Stimulated activated CD8-positive, alpha-beta memory T cell treated with anti-CD3 and anti-CD28 coated beads, Interleukin-7, amount 100 ng/mL, for 48 hours (primary cell): ENCODE data around the gene CSTPP1.
"Not testable (repeated sequence)": the region's sequence is repeated elsewhere in the genome, so short reads cannot be mapped to it uniquely, and the experiment has no call there.

Experiments used
- DNase-seq, 2 donors: peaks; one replicate each; pipeline ENCODE4 v3.0.0-alpha.2; 2020; ENCODE audit warnings: low read depth in 1 of 2; ENCODE audit errors: extremely low read depth in 1 of 2

Gene CSTPP1

DNA sequence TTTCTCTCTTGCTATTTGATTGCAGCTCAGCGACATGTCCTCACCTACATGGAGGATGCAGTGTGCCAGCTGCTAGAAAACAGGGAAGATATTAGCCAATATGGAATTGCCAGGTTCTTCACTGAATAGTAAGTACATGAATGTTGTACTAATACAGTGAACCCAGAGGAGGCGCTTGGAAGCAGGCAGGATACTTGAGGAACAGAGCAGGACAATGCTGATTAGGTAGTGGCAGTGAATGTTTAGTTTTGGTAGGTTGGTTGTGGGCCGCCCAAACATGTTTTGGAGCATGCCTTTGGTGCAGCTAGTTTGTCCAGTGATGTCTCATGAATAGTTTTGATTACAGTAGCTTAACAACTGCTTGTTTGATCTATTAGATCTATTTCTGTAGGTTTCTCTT lies 50.6 kb downstream of the CSTPP1 start:
- DNase-seq = no peak

DNA sequence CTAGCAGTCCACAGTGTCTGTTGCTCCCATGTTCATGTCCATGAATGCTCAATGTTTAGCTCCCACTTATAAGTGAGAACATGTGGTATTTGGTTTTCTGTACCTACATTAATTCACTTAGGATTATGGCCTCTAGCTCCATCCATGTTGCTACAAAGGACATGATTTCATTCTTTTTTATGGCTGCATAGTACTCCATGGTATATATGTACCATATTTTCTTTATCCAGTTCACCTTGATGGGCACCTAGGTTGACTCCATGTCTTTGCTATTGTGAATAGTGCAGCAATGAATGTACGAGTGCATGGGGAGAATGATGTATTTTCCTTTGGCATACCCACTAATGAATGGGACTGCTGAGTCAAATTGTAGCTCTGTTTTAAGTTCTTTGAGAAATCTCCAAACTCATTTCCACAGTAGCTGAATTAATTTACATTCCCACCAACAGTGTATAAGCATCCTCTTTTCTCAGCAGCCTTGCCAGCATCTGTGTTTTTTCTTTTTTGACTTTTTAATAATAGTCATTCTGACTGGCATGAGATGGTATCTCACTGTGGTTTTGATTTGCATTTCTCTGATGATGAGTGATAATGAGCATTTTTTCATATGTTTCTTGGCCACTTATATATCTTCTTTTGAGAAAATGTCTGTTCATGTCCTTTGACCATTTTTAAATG lies 53.4 kb downstream of the CSTPP1 start:
- not testable (repeated sequence) for DNase-seq

DNA sequence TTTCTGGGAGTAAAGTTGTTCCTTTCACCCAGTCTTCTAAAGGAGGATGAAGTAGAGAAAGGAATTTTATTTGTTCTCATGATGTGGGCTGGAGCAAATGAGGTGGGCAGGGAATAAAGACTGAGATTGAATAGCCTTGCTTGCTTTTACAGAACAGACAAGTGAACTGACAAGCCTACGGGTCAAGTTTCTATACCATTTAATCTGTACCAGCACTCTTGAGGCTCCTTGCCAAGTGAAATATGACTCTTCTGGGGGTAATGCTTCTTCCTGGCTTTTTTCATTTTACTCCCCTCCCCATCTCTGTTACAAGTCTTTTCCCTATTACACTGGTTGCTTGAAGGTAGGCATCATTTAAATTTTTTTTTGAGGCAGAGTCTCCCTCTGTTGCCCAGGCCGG lies 54.8 kb downstream of the CSTPP1 start:
- DNase-seq = no peak

DNA sequence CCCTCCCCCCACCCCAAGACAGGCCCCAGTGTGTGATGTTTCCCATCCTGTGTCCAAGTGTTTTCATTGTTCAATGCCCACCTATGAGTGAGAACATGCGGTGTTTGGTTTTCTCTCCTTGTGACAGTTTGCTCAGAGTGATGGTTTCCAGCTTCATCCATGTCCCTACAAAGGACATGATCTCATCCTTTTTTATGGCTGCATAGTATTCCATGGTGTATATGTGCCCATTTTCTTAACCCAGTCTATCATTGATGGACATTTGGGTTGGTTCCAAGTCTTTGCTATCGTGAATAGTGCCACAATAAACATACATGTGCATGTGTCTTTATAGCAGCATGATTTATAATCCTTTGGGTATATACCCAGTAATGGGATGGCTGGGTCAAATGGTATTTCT lies 55.8 kb downstream of the CSTPP1 start:
- not testable (repeated sequence) for DNase-seq

DNA sequence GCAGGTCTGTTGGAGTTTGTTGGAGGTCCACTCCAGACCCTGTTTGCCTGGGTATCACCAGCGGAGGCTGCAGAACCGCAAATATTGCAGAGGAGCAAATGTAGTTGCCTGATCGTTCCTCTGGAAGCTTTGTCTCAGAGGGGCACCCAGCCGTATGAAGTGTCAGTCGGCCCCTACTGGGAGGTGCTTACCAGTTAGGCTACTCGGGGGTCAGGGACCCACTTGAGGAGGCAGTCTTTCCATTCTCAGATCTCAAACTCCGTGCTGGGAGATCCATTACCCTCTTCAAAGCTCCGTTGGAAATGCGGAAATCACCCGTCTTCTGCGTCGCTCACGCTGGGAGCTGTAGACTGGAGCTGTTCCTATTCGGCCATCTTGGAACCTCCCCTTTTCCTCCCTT lies 61.2 kb downstream of the CSTPP1 start:
- not testable (repeated sequence) for DNase-seq

DNA sequence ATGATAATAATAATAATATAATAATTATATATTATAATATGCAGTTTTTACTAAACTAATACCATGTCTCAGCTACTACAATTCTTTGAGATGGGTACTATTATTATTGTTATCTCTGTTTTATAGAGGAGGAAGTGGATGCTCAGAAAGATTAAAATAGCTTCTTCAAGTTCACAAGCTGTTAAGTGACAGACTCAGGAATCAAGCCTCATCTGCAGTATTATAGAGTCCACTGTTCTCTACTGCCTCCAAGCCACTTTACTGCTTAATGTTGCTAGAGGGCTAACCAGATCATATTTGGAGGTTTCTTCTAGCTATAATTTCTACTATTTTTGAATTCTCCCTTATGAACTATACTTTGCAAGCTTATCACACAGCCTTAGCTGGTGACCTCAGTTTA lies 62.7 kb downstream of the CSTPP1 start:
- no peak for DNase-seq

DNA sequence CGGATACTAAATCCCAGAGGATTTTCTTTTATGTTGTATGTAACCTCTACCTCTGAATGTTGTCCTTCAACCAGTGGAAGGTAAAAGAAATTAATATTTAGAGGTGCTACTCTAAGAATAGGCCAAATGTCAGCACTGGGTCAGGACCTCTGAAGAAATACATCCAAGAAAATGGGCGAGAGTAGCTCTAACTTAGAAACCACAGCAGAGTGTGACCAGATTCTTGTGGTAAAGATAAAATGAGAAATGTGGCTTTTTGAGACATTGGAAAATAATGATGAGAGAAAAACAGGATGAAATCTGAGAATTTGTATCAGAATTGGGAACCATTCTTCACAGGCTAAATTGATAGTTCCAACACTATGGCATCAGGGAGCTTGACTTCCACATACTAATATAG lies 63.5 kb downstream of the CSTPP1 start:
- DNase-seq = no peak

DNA sequence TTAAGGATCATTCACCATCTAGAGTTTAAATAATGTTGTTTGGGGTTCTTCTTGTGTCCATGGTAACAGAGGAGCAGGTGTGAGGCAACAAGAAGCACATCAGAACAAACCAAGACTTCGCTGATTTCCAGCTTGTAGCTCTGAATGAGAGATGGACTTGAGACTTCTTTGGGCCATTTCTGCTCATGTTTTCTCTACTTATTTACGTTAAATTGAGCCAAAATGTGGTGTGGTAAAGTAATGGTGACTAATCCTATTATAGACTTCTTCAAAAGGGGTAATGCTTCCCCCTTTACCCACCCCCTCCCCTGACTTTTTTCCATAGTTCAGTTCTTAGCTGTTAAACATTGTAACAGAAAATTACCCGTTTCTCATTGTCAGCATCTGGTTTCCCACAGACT lies 65.2 kb downstream of the CSTPP1 start:
- DNase-seq = no peak

DNA sequence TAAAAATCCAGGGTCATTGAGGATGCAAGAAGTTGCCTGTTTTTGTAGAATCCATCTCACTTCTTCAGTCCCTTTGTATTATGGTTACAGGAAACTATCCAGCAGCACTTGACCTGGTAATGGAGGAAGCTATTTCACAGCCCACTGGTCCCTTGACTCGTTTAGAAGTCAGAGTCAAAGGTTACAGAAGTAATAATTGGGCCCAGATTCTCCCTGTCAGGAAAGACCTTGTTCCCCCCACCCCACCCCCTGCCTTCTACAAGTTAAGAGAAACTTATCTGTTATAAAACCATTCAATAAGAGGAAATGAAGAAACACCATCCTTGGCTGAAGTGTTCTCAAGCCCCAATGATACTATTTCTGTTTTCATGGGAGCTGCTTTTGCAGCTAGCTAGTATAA lies 65.8 kb downstream of the CSTPP1 start:
- DNase-seq = no peak

- DNase-seq = peak in 1 of 2 donors; percentile 3
Observed at GRCh38 chr11:47003180-47003877, 66.8 kb downstream of the CSTPP1 start.

- DNase-seq = no peak
Observed at GRCh38 chr11:47004595-47005033, 68.1 kb downstream of the CSTPP1 start.

- no peak for DNase-seq
Observed at GRCh38 chr11:47005441-47005840, 68.9 kb downstream of the CSTPP1 start.

DNA sequence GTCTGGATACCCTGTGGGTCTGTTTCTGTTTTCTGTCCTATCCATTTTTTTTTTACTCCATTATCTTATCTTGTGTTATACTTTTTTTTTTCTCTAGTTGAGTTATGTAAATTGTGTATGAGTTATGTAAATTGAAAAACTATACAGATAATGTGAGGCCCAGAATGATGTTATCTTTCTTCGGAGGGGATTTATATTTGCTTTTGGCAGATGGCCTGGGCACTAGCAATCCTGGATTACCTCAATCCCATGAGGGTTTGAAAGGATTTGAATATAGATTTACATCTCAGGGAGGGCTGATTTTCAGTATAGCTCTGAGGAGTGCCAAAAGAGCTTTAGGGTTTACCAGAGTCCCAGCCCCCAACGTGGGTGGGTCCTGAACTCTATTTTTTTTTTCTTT lies 71.0 kb downstream of the CSTPP1 start:
- no peak for DNase-seq

- DNase-seq = no peak
Observed at GRCh38 chr11:47010179-47010578, 73.6 kb downstream of the CSTPP1 start.

DNA sequence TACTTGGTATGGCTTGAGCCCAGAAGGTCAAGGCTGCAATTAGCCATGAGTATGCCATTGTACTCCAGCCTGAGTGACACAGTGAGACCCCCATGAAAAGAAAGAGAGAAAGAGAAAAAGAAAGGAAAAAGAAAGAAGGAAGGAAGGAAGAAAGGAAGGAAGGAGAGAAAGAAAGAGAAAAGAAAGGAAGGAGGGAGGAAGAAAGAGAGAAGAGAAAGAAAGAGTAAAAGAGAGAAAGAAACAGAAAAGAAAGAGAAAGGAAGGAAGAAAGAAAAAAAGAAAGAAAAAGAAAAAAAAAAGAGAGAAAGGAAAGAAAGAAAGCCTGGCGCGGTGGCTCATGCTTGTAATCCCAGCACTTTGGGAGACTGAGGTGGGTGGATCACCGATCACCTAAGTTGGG lies 77.5 kb downstream of the CSTPP1 start:
- DNase-seq = no peak

- DNase-seq = no peak
Observed at GRCh38 chr11:47018637-47019036, 82.1 kb downstream of the CSTPP1 start.

DNA sequence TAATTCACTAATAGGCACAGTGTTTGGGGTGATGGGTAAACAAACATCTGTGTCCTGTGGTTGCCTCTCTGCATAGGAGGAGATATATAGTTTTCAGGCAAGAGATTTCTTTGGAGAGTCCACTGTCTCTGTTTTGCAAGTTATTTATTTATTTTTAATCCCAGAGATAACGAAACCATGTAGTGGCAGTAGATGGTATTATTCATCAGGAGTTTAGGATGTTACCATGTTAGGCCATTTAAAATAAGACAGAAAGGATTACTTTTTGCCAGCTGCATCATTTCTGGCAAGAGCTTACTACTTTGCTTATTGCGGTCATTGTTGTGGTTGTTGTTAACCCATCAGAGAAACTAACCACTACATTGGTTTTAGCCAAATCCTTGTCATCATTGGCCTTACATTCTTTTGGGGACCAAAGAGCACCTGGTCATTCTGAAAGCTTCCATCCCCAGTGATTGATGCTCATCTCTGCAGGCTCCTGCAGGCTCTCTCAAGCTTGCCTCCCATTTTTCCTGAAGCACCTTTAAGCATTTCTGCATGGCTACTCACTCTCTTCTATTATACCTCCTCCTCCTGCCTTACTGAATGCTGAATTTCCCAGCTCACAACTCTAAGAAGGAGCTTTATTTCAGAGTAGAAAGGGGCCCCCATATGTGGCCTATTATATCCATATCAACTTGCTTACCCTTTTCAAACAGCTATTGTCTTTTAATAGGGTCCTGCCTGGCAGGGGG lies 84.4 kb downstream of the CSTPP1 start:
- DNase-seq = no peak

- no peak for DNase-seq
Observed at GRCh38 chr11:47021527-47021818, 84.9 kb downstream of the CSTPP1 start.

GRCh38 chr11:47021965-47022364 lies 85.4 kb downstream of the CSTPP1 start:
- DNase-seq = no peak

DNA sequence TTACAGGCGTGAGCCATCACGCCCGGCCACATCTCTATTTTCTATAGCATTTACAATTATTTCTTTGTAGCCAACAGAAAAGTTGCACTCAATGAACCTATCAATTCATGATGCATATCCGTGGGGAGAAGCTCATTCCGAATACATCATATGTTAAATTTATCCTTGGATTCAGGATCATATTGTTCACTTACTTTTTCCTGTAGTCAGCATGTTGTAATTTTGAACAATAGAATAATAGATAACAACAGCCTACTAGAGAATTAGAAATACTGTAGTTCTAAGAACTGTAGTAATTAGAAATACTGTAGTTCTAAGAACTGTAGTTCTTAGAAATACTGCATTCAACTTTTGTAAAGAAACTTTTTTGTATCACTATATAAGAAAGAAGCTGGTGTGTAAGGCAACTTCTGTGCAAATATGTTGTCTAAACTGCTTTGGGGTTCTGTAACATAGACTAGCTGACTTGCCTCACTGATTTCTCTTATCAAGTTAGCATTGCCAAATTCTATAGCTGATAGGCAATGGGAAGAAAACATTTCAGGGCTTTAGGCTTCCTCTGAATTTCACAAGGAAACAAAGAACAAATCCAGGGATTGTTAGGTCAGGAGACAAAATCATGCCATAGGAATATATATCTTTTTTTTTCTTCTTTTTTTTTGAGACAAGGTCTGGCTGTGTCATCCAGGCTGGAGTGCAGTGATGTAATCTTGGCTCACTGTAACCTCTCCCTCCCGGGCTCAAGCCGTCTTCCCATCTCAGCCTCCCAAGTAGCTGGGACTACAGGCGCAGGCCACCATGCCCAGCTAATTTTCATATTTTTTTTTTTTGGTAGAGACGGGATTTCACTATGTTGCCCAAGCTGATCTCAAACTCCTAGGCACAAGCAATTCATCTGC lies 91.9 kb downstream of the CSTPP1 start:
- no peak for DNase-seq

- no peak for DNase-seq
Observed at GRCh38 chr11:47033439-47033838, 96.9 kb downstream of the CSTPP1 start.
